Measurements from ENCODE around the gene CCBE1. TPM values are rescaled to one million over a fixed set of nuclear protein-coding genes. Genes with fewer than 3 reads are reported as not detected.
"Not testable (repeated sequence)": the region's sequence is repeated elsewhere in the genome, so short reads cannot be mapped to it uniquely, and the experiment has no call there.

Gene CCBE1
- total and polyA plus RNA-seq, 9 donors = 2.4 to 5.5 (median 3.4) TPM

DNA sequence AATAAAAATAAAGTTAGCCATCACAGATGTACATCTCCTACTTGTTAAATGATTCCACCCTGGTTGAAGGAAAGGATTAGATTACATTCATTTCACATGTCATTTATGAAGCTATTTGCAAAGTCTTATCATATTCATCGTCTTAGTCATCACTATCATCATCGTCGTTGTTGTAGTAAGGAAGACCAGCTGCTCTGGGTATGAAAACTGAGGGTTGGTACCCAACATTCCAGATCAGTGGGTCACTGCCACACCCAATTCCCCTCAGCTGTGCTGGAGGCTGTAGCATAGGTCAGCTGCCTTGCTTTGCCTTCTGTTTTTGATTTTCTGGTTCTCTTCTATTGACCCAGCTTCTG is 20.9 kb upstream of the CCBE1 start:
- Histone ChIP-seq H3K9me3 (replicated peaks; ENCODE audit: control insufficient read depth, low read depth, low read length) (no peaks in the 10 kb centered on the region), H3K27me3 (ENCODE audit: control insufficient read depth, insufficient read depth, low read length) (peaks cover 2% of the 10 kb centered on the region), H3K27ac (ENCODE audit: low read length) (no peak overlapping the region), H3K4me1 (ENCODE audit: control insufficient read depth, insufficient read depth, low read length) (peaks cover 14% of the 10 kb centered on the region), H3K4me3 (ENCODE audit: low read length) (no peak overlapping the region), H3K36me3 (ENCODE audit: control insufficient read depth, insufficient read depth, low read length) (no peaks in the 10 kb centered on the region)
- DNase-seq = no peak
- WGBS (ENCODE audit: insufficient coverage) = no CpG with 5 or more reads among the region's 3 CpGs

DNA sequence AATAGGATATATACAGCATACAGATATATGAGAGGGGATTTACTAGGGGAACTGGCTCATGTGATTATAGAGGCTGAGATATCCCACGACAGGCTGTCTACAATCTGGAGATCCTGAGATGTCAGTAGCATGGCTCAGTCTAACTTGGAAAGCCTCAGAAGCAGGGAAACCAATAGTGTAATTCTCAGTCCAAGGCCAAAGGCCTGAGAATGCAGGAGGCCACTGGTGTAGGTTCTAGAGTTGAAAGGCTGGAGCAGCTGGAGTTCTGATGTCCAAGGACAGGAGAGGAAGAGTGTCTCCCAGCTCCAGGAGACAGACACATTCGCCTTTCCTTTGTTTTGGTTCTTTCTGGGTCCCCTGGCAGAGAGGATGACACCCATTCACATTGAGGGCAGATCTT is 20.1 kb upstream of the CCBE1 start:
- H3K4me1 ChIP-seq (ENCODE audit: control insufficient read depth, insufficient read depth, low read length) = peaks cover 14% of the 10 kb centered on the region
- H3K27me3 ChIP-seq (ENCODE audit: control insufficient read depth, insufficient read depth, low read length) = peaks cover 2% of the 10 kb centered on the region
- H3K36me3 ChIP-seq (ENCODE audit: control insufficient read depth, insufficient read depth, low read length) = no peaks in the 10 kb centered on the region
- no peaks in the 10 kb centered on the region for H3K9me3 ChIP-seq (replicated peaks; ENCODE audit: control insufficient read depth, low read depth, low read length)
- no peak overlapping the region for H3K27ac ChIP-seq (ENCODE audit: low read length)
- H3K4me3 ChIP-seq (ENCODE audit: low read length) = no peak overlapping the region
- WGBS (ENCODE audit: insufficient coverage) = 71% methylated on average over 1 of the region's 2 CpGs
- no peak for DNase-seq

DNA sequence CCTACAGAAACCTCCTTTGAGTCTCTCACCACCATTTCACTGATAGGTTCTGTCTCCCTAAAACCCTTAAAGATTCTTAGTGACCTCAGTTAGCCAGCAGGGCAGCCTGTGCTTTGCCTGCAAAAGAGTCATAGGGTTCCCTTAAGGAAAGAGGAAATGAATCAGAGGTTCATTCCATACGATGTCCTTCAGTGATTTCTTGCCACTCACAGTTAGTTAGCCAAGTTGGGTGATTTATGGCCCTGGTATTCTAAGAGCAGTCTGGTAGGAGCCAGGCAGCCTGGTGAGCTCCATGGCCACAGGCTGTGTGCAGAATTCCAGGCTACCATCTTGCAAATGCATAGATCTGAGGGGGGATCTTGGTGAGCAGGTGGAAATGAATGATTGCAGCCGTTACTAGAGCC is 18.7 kb upstream of the CCBE1 start:
- Histone ChIP-seq H3K36me3 (ENCODE audit: control insufficient read depth, insufficient read depth, low read length) (no peaks in the 10 kb centered on the region), H3K4me1 (ENCODE audit: control insufficient read depth, insufficient read depth, low read length) (peaks cover 14% of the 10 kb centered on the region), H3K27me3 (ENCODE audit: control insufficient read depth, insufficient read depth, low read length) (peaks cover 2% of the 10 kb centered on the region), H3K9me3 (replicated peaks; ENCODE audit: control insufficient read depth, low read depth, low read length) (no peaks in the 10 kb centered on the region), H3K27ac (ENCODE audit: low read length) (no peak overlapping the region), H3K4me3 (ENCODE audit: low read length) (no peak overlapping the region)
- no peak for DNase-seq
- 80% methylated on average over 1 of the region's 2 CpGs for WGBS (ENCODE audit: insufficient coverage)

DNA sequence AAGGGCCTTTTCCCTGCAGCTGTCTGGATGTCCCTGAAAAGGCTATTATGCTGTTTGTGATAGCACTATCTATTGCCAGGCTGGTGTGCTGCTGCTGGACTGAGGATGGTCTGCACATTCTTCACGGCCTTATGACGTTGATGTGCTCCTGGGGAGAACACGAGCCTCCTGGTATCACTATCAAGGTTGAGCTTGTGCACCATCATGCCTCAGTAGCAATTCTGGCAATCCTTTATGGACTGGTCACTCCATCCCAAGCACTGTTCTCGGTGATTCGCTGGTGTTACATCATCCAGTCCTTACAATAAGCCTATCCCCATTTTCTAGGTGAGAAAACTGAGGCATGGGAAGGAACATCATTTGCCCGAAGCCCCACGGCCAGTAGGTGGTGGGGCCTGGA is 18.2 kb upstream of the CCBE1 start:
- Histone ChIP-seq H3K9me3 (replicated peaks; ENCODE audit: control insufficient read depth, low read depth, low read length) (no peaks in the 10 kb centered on the region), H3K4me3 (ENCODE audit: low read length) (no peak overlapping the region), H3K36me3 (ENCODE audit: control insufficient read depth, insufficient read depth, low read length) (no peaks in the 10 kb centered on the region), H3K27me3 (ENCODE audit: control insufficient read depth, insufficient read depth, low read length) (peaks cover 2% of the 10 kb centered on the region), H3K4me1 (ENCODE audit: control insufficient read depth, insufficient read depth, low read length) (peaks cover 14% of the 10 kb centered on the region), H3K27ac (ENCODE audit: low read length) (no peak overlapping the region)
- DNase-seq = no peak
- 53% methylated on average over 3 of the region's 7 CpGs for WGBS (ENCODE audit: insufficient coverage)

DNA sequence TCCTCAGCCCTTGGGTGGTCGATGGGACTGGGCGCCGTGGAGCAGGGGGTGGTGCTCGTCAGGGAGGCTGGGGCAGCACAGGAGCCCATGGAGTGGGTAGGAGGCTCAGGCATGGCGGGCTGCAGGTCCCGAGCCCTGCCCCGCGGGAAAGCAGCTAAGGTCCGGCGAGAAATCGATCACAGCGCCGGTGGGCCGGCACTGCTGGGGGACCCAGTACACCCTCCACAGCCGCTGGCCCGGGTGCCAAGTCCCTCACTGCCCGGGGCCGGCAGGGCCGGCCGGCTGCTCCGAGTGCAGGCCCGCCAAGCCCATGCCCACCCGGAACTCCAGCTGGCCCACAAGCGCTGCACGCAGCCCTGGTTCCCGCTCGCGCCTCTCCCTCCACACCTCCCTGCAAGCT is 16.9 kb upstream of the CCBE1 start:
- not testable (repeated sequence) for H3K27ac ChIP-seq (ENCODE audit: low read length); H3K27me3 ChIP-seq (ENCODE audit: control insufficient read depth, insufficient read depth, low read length); H3K4me3 ChIP-seq (ENCODE audit: low read length); H3K9me3 ChIP-seq (replicated peaks; ENCODE audit: control insufficient read depth, low read depth, low read length); H3K4me1 ChIP-seq (ENCODE audit: control insufficient read depth, insufficient read depth, low read length); H3K36me3 ChIP-seq (ENCODE audit: control insufficient read depth, insufficient read depth, low read length); DNase-seq
- WGBS (ENCODE audit: insufficient coverage) = 97% methylated on average over 13 of the region's 28 CpGs

DNA sequence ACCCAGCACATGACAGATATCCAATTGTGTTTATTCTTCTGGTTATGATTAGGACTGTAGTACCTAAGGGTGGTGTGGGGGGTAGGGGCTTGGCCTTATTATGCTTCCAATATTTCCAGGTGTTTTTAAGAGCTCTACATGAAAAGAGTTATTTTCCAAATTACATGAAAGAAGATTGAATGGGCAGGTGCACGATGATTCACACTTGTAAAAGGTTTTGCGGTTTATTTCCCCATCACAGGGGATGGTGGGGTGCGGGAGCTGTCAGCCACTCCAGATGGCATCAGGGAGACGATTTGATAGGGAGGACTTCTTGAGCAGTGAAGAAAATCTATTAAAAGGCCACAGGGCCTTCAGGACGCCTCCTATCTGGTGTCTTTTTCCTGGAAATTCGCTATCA is 15.1 kb upstream of the CCBE1 start:
- Histone ChIP-seq H3K27ac (ENCODE audit: low read length) (no peak overlapping the region), H3K9me3 (replicated peaks; ENCODE audit: control insufficient read depth, low read depth, low read length) (no peaks in the 10 kb centered on the region), H3K36me3 (ENCODE audit: control insufficient read depth, insufficient read depth, low read length) (no peaks in the 10 kb centered on the region), H3K4me1 (ENCODE audit: control insufficient read depth, insufficient read depth, low read length) (no peaks in the 10 kb centered on the region), H3K4me3 (ENCODE audit: low read length) (no peak overlapping the region), H3K27me3 (ENCODE audit: control insufficient read depth, insufficient read depth, low read length) (no peaks in the 10 kb centered on the region)
- DNase-seq = no peak
- WGBS (ENCODE audit: insufficient coverage) = 85% methylated on average over 2 of the region's 6 CpGs

DNA sequence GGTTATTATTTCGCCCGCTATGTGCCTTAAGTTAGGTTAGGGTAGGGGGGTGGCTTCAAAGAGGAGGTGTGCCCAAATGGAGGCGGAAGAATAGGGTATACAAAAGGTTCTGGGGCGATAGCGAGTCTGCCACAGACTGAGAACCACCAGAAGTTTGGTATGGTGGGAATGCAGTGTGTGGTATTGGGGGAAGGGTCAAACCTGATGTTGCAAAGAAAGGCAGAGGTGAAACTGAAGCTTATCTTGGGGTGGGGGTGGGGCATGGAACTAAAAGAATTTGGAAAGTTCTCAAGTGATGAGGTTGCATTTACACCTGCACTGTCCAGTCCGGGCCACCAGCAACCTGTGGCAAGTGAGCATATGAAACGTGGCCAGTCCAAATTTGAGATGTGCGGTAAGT is 11.8 kb upstream of the CCBE1 start:
- Histone ChIP-seq H3K36me3 (ENCODE audit: control insufficient read depth, insufficient read depth, low read length) (no peaks in the 10 kb centered on the region), H3K4me3 (ENCODE audit: low read length) (no peak overlapping the region), H3K27ac (ENCODE audit: low read length) (no peak overlapping the region), H3K4me1 (ENCODE audit: control insufficient read depth, insufficient read depth, low read length) (no peaks in the 10 kb centered on the region), H3K9me3 (replicated peaks; ENCODE audit: control insufficient read depth, low read depth, low read length) (no peaks in the 10 kb centered on the region), H3K27me3 (ENCODE audit: control insufficient read depth, insufficient read depth, low read length) (no peaks in the 10 kb centered on the region)
- WGBS (ENCODE audit: insufficient coverage) = 87% methylated on average over 5 of the region's 8 CpGs
- no peak for DNase-seq

DNA sequence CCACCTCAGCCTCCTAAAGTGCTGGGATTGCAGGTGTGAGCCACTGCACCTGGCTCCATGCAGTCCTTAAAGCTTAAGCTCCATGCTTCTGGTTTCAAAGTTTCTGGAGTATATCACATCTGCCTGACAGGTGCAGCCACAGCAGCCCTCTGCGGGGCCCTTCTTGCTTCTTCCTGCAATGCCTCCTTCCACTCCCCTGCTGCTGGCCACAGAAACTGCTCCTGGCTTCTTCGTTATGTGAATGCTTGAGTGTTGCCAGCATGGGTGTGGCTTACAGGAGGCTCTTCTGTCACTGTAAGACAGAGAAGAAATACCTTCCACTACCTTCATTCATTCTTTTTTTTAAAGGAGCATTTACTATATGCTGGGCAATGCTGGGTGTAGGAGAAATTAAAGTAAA is 10.1 kb upstream of the CCBE1 start:
- Histone ChIP-seq H3K27me3 (ENCODE audit: control insufficient read depth, insufficient read depth, low read length) (no peaks in the 10 kb centered on the region), H3K27ac (ENCODE audit: low read length) (no peak overlapping the region), H3K4me3 (ENCODE audit: low read length) (no peak overlapping the region), H3K36me3 (ENCODE audit: control insufficient read depth, insufficient read depth, low read length) (no peaks in the 10 kb centered on the region), H3K4me1 (ENCODE audit: control insufficient read depth, insufficient read depth, low read length) (no peaks in the 10 kb centered on the region), H3K9me3 (replicated peaks; ENCODE audit: control insufficient read depth, low read depth, low read length) (no peaks in the 10 kb centered on the region)
- no peak for DNase-seq
- 0% methylated on average over 1 of the region's 2 CpGs for WGBS (ENCODE audit: insufficient coverage)

DNA sequence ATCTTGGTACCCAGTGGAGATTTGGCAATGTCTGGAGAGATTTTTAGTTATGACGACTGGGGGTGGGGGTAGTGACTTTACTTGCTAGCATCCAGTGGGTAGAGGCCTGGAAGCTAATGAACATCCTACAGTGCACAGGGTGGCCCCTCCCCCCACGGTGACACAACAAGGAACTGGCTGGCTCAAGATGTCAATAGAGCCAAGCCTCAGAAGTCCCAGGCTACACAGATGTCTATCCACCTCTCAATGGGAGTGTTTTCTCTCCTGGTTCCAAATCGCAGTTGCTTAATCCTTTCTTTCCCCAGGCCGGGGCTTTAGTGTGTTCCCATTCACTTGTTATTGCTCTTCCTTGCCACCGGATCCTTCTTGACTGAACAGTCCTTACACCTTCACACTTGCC is 9.3 kb upstream of the CCBE1 start:
- no peaks in the 10 kb centered on the region for H3K36me3 ChIP-seq (ENCODE audit: control insufficient read depth, insufficient read depth, low read length)
- H3K4me3 ChIP-seq (ENCODE audit: low read length) = no peak overlapping the region
- no peak overlapping the region for H3K27ac ChIP-seq (ENCODE audit: low read length)
- DNase-seq = no peak
- no peaks in the 10 kb centered on the region for H3K27me3 ChIP-seq (ENCODE audit: control insufficient read depth, insufficient read depth, low read length)
- 42% methylated on average over 2 of the region's 5 CpGs for WGBS (ENCODE audit: insufficient coverage)
- no peaks in the 10 kb centered on the region for H3K4me1 ChIP-seq (ENCODE audit: control insufficient read depth, insufficient read depth, low read length)
- H3K9me3 ChIP-seq (replicated peaks; ENCODE audit: control insufficient read depth, low read depth, low read length) = no peaks in the 10 kb centered on the region

DNA sequence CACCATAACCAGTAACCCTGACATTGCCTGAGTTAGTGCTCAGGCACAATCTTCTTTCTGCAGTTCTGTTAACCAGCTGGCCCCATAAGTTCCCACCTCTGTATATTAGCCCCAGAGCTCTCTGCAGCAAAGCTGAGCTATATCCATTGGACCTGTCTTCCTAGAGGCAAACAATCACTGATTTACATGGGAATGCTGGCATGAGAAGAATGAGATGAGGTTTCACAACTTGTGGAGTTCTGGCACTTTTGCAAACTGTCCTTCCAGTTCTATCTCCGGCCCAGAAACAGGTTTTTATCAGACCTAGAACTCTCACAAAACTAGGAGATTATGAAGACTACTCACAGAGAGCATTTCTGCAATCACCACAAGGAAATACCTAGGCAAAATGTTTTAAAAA is 7.9 kb upstream of the CCBE1 start:
- 50% methylated on average over 1 of the region's 1 CpG for WGBS (ENCODE audit: insufficient coverage)
- H3K36me3 ChIP-seq (ENCODE audit: control insufficient read depth, insufficient read depth, low read length) = no peaks in the 10 kb centered on the region
- peaks cover 3% of the 10 kb centered on the region for H3K27me3 ChIP-seq (ENCODE audit: control insufficient read depth, insufficient read depth, low read length)
- H3K4me1 ChIP-seq (ENCODE audit: control insufficient read depth, insufficient read depth, low read length) = no peaks in the 10 kb centered on the region
- no peak for DNase-seq
- H3K4me3 ChIP-seq (ENCODE audit: low read length) = no peak overlapping the region
- no peak overlapping the region for H3K27ac ChIP-seq (ENCODE audit: low read length)
- no peaks in the 10 kb centered on the region for H3K9me3 ChIP-seq (replicated peaks; ENCODE audit: control insufficient read depth, low read depth, low read length)

DNA sequence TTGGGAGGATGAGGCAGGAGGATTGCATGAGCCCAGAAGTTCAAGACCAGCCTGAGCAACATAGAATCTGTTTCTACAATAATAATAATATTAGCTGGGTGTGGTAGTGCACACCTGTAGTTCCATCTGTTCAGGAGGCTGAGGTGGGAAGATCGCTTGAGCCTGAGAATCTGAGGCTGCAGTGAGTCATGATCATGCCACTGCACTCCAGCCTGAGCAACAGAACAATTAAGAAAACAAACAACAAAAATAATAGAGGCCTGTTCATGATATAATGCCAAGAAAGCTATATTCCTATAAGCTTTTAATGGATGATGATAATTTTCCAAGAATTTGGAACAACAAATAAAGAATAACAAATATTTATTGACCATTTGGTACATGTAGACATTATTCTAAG is 6.9 kb upstream of the CCBE1 start:
- Histone ChIP-seq H3K4me1 (ENCODE audit: control insufficient read depth, insufficient read depth, low read length) (no peaks in the 10 kb centered on the region), H3K27ac (ENCODE audit: low read length) (no peak overlapping the region), H3K36me3 (ENCODE audit: control insufficient read depth, insufficient read depth, low read length) (no peaks in the 10 kb centered on the region), H3K4me3 (ENCODE audit: low read length) (no peak overlapping the region), H3K9me3 (replicated peaks; ENCODE audit: control insufficient read depth, low read depth, low read length) (no peaks in the 10 kb centered on the region), H3K27me3 (ENCODE audit: control insufficient read depth, insufficient read depth, low read length) (peaks cover 6% of the 10 kb centered on the region)
- no peak for DNase-seq
- no CpG with 5 or more reads among the region's 1 CpG for WGBS (ENCODE audit: insufficient coverage)
